WTC11 (cell line): Measurements from ENCODE around the gene GNS. TPM values are rescaled to one million over a fixed set of nuclear protein-coding genes. Genes with fewer than 3 reads are reported as not detected.

Experiments used
- ATAC-seq: fragments of 200-7000 bp; cut with Tn5 transposase; 2 replicates; pipeline ENCODE4 v1.10.0; 2021; ENCODE audit warnings: mild to moderate bottlenecking, moderate library complexity
- CTCF ChIA-PET: fragments of 300-600 bp; sonication (Branson Sonifier 250); formaldehyde crosslinking; loops from one replicate; lab custom pipeline; 2021; ENCODE audit warnings: antibody characterized with exemption; lab: Charles Lee
- POLR2A ChIA-PET: fragments of 350-600 bp; sonication (Branson Sonifier 250); formaldehyde crosslinking; loops from one replicate; lab custom pipeline; 2021; ENCODE audit warnings: antibody characterized with exemption; lab: Charles Lee
- DNase-seq: peaks from one replicate; pipeline ENCODE4 v3.0.0; 2021; ENCODE audit warnings: low spot score
- H3K27ac Mint-ChIP-seq: 2 replicates; pipeline ENCODE4 v1.8.0; 2021; ENCODE audit warnings: mixed read lengths
- H3K27me3 Mint-ChIP-seq: 2 replicates; pipeline ENCODE4 v1.8.0; 2021; ENCODE audit warnings: low read depth, mild to moderate bottlenecking, moderate library complexity, mixed read lengths
- H3K36me3 Mint-ChIP-seq: 2 replicates; pipeline ENCODE4 v1.8.0; 2021; ENCODE audit warnings: mixed read lengths
- H3K4me1 Mint-ChIP-seq: 2 replicates; pipeline ENCODE4 v1.8.0; 2022; ENCODE audit warnings: mixed read lengths
- H3K4me3 Mint-ChIP-seq: 2 replicates; pipeline ENCODE4 v1.8.0; 2021; ENCODE audit warnings: mild to moderate bottlenecking, moderate library complexity, mixed read lengths
- H3K9me3 Mint-ChIP-seq: 2 replicates; pipeline ENCODE4 v1.8.0; 2021; ENCODE audit warnings: mixed read lengths
- CREB1 ChIP-seq: sonication (generic); formaldehyde crosslinking; IDR thresholded peaks from 2 replicates; pipeline ENCODE4 v1.8.0; 2023; ENCODE audit warnings: mild to moderate bottlenecking, missing genetic modification reagents
- EMX1 ChIP-seq: fragments of 250-450 bp; sonication (Bioruptor Pico); IDR thresholded peaks from 2 replicates; pipeline ENCODE4 v1.8.0; 2021; ENCODE audit warnings: mild to moderate bottlenecking
- ESRRA ChIP-seq: sonication (generic); formaldehyde crosslinking; IDR thresholded peaks from 2 replicates; pipeline ENCODE4 v1.8.1; 2022; ENCODE audit warnings: mild to moderate bottlenecking, missing genetic modification reagents, borderline replicate concordance
- FOXJ3 ChIP-seq: sonication (generic); formaldehyde crosslinking; IDR thresholded peaks from 2 replicates; pipeline ENCODE4 v1.9.0; 2021; ENCODE audit warnings: missing genetic modification reagents, mild to moderate bottlenecking, borderline replicate concordance
- NR1H2 ChIP-seq: sonication (generic); formaldehyde crosslinking; IDR thresholded peaks from 2 replicates; pipeline ENCODE4 v1.9.0; 2021; ENCODE audit warnings: mild to moderate bottlenecking, moderate library complexity, missing genetic modification reagents
- NR3C1 ChIP-seq: sonication (generic); formaldehyde crosslinking; conservative IDR thresholded peaks from 2 replicates; pipeline ENCODE4 v1.8.1; 2023; ENCODE audit warnings: low read depth, mild to moderate bottlenecking, missing genetic modification reagents
- PRRX2 ChIP-seq: fragments of 250-450 bp; sonication (Bioruptor Pico); IDR thresholded peaks from 2 replicates; pipeline ENCODE4 v1.8.0; 2021; ENCODE audit warnings: mild to moderate bottlenecking
- SMAD3 ChIP-seq: sonication (generic); formaldehyde crosslinking; IDR thresholded peaks from 2 replicates; pipeline ENCODE4 v1.8.0; 2022; ENCODE audit warnings: missing genetic modification reagents, mild to moderate bottlenecking, borderline replicate concordance
- SP1 ChIP-seq: sonication (generic); formaldehyde crosslinking; conservative IDR thresholded peaks from 2 replicates; pipeline ENCODE4 v1.8.1; 2022; ENCODE audit warnings: missing genetic modification reagents
- ZNF416 ChIP-seq: fragments of 250-450 bp; sonication (Bioruptor Pico); IDR thresholded peaks from 2 replicates; pipeline ENCODE4 v1.9.0; 2021; ENCODE audit warnings: mild to moderate bottlenecking, inconsistent platforms
- total RNA-seq: library from RNA; stranded (reverse); gene quantifications from 3 replicates; pipeline ENCODE4 v1.2.3, GENCODE V29; 2021
- TF ChIP-seq, protein P1 (sequence below): sonication (generic); formaldehyde crosslinking; IDR thresholded peaks from 2 replicates; pipeline ENCODE4 v1.8.1; 2022; ENCODE audit warnings: mild to moderate bottlenecking, moderate library complexity, missing genetic modification reagents
- TF ChIP-seq, protein P2 (sequence below): sonication (generic); formaldehyde crosslinking; IDR thresholded peaks from 2 replicates; pipeline ENCODE4 v1.8.0; 2022; ENCODE audit warnings: mild to moderate bottlenecking, missing genetic modification reagents
- TF ChIP-seq, protein P3 (sequence below): sonication (generic); formaldehyde crosslinking; IDR thresholded peaks from 2 replicates; pipeline ENCODE4 v1.8.1; 2023; ENCODE audit warnings: mild to moderate bottlenecking, missing genetic modification reagents
- TF ChIP-seq, protein P4 (sequence below): sonication (generic); formaldehyde crosslinking; IDR thresholded peaks from 2 replicates; pipeline ENCODE4 v1.8.1; 2022; ENCODE audit warnings: low read depth, missing genetic modification reagents, borderline replicate concordance
- TF ChIP-seq, protein P5 (sequence below): sonication (generic); formaldehyde crosslinking; IDR thresholded peaks from 2 replicates; pipeline ENCODE4 v1.8.1; 2023; ENCODE audit warnings: mild to moderate bottlenecking, missing genetic modification reagents, borderline replicate concordance
- TF ChIP-seq, protein P6 (sequence below): fragments of 250-450 bp; sonication (Bioruptor Pico); IDR thresholded peaks from 2 replicates; pipeline ENCODE4 v1.9.0; 2021; ENCODE audit warnings: mild to moderate bottlenecking
- TF ChIP-seq, protein P7 (sequence below): fragments of 250-450 bp; sonication (Bioruptor Pico); IDR thresholded peaks from 2 replicates; pipeline ENCODE4 v1.9.0; 2021; ENCODE audit warnings: moderate library complexity, mild to moderate bottlenecking, inconsistent platforms, borderline replicate concordance
- TF ChIP-seq, protein P8 (sequence below): sonication (generic); formaldehyde crosslinking; IDR thresholded peaks from 2 replicates; pipeline ENCODE4 v1.8.0; 2023; ENCODE audit warnings: missing genetic modification reagents

Gene GNS
- total RNA-seq, 1 experiment from 2014 or later: 24.7 TPM

DNA sequence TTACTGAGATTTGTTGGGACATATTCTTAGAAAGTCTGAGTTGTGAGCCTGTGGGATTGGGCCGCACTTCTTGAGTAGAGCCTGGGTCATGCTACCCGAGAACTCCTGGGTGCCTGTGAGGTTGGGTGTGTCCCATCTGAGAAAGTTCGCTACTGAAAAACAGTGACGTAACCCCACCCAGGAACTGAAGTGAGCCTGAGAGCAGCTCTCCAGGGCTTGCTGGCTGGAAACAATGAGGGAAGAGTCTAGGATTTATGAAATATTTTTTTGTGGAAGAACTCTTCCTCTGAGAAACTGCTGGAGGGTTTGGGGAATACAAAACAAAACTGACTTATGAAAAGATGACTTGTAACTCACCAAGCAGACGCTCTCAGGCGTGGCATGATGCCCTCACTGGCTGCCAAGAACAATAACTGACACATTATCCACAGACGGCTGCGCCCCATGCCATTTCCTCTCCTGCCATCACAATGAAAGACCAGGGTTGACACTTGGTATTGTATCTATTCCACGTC, 79.7 kb downstream of the GNS start:
- Mint-ChIP-seq H3K27me3 (no peaks in the 10 kb centered on the region), H3K4me1 (peaks cover 62% of the 10 kb centered on the region), H3K27ac (peak overlapping the region; percentile 81), H3K4me3 (no peak overlapping the region), H3K36me3 (peaks cover 1% of the 10 kb centered on the region), H3K9me3 (no peaks in the 10 kb centered on the region)
- ChIA-PET CTCF (interaction anchor here (1.2 to 2.2 kb wide), 2 partner anchors 16 to 18 kb away, joined by 6 to 7 read pairs; no protein-coding TSS in a partner anchor), POLR2A (no interaction called here)
- DNase-seq: no peak
- TF ChIP-seq, protein P1, sequence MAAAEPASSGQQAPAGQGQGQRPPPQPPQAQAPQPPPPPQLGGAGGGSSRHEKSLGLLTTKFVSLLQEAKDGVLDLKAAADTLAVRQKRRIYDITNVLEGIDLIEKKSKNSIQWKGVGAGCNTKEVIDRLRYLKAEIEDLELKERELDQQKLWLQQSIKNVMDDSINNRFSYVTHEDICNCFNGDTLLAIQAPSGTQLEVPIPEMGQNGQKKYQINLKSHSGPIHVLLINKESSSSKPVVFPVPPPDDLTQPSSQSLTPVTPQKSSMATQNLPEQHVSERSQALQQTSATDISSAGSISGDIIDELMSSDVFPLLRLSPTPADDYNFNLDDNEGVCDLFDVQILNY (CRISPR knock-in tag): no peak
- TF ChIP-seq, protein P2, sequence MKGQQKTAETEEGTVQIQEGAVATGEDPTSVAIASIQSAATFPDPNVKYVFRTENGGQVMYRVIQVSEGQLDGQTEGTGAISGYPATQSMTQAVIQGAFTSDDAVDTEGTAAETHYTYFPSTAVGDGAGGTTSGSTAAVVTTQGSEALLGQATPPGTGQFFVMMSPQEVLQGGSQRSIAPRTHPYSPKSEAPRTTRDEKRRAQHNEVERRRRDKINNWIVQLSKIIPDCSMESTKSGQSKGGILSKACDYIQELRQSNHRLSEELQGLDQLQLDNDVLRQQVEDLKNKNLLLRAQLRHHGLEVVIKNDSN (CRISPR knock-in tag): no peak
- TF ChIP-seq, protein P3, sequence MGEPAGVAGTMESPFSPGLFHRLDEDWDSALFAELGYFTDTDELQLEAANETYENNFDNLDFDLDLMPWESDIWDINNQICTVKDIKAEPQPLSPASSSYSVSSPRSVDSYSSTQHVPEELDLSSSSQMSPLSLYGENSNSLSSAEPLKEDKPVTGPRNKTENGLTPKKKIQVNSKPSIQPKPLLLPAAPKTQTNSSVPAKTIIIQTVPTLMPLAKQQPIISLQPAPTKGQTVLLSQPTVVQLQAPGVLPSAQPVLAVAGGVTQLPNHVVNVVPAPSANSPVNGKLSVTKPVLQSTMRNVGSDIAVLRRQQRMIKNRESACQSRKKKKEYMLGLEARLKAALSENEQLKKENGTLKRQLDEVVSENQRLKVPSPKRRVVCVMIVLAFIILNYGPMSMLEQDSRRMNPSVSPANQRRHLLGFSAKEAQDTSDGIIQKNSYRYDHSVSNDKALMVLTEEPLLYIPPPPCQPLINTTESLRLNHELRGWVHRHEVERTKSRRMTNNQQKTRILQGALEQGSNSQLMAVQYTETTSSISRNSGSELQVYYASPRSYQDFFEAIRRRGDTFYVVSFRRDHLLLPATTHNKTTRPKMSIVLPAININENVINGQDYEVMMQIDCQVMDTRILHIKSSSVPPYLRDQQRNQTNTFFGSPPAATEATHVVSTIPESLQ (CRISPR knock-in tag): no peak
- no peak for TF ChIP-seq PRRX2 (CRISPR knock-in tag)
- TF ChIP-seq, protein P4, sequence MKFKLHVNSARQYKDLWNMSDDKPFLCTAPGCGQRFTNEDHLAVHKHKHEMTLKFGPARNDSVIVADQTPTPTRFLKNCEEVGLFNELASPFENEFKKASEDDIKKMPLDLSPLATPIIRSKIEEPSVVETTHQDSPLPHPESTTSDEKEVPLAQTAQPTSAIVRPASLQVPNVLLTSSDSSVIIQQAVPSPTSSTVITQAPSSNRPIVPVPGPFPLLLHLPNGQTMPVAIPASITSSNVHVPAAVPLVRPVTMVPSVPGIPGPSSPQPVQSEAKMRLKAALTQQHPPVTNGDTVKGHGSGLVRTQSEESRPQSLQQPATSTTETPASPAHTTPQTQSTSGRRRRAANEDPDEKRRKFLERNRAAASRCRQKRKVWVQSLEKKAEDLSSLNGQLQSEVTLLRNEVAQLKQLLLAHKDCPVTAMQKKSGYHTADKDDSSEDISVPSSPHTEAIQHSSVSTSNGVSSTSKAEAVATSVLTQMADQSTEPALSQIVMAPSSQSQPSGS (CRISPR knock-in tag): no peak
- TF ChIP-seq, protein P5, sequence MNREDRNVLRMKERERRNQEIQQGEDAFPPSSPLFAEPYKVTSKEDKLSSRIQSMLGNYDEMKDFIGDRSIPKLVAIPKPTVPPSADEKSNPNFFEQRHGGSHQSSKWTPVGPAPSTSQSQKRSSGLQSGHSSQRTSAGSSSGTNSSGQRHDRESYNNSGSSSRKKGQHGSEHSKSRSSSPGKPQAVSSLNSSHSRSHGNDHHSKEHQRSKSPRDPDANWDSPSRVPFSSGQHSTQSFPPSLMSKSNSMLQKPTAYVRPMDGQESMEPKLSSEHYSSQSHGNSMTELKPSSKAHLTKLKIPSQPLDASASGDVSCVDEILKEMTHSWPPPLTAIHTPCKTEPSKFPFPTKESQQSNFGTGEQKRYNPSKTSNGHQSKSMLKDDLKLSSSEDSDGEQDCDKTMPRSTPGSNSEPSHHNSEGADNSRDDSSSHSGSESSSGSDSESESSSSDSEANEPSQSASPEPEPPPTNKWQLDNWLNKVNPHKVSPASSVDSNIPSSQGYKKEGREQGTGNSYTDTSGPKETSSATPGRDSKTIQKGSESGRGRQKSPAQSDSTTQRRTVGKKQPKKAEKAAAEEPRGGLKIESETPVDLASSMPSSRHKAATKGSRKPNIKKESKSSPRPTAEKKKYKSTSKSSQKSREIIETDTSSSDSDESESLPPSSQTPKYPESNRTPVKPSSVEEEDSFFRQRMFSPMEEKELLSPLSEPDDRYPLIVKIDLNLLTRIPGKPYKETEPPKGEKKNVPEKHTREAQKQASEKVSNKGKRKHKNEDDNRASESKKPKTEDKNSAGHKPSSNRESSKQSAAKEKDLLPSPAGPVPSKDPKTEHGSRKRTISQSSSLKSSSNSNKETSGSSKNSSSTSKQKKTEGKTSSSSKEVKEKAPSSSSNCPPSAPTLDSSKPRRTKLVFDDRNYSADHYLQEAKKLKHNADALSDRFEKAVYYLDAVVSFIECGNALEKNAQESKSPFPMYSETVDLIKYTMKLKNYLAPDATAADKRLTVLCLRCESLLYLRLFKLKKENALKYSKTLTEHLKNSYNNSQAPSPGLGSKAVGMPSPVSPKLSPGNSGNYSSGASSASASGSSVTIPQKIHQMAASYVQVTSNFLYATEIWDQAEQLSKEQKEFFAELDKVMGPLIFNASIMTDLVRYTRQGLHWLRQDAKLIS (CRISPR knock-in tag): no peak
- TF ChIP-seq ZNF416 (CRISPR knock-in tag): no peak
- no peak for TF ChIP-seq FOXJ3 (CRISPR knock-in tag)
- TF ChIP-seq CREB1 (CRISPR knock-in tag): no peak
- TF ChIP-seq SP1 (CRISPR knock-in tag): no peak
- TF ChIP-seq, protein P6, sequence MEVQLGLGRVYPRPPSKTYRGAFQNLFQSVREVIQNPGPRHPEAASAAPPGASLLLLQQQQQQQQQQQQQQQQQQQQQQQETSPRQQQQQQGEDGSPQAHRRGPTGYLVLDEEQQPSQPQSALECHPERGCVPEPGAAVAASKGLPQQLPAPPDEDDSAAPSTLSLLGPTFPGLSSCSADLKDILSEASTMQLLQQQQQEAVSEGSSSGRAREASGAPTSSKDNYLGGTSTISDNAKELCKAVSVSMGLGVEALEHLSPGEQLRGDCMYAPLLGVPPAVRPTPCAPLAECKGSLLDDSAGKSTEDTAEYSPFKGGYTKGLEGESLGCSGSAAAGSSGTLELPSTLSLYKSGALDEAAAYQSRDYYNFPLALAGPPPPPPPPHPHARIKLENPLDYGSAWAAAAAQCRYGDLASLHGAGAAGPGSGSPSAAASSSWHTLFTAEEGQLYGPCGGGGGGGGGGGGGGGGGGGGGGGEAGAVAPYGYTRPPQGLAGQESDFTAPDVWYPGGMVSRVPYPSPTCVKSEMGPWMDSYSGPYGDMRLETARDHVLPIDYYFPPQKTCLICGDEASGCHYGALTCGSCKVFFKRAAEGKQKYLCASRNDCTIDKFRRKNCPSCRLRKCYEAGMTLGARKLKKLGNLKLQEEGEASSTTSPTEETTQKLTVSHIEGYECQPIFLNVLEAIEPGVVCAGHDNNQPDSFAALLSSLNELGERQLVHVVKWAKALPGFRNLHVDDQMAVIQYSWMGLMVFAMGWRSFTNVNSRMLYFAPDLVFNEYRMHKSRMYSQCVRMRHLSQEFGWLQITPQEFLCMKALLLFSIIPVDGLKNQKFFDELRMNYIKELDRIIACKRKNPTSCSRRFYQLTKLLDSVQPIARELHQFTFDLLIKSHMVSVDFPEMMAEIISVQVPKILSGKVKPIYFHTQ (CRISPR knock-in tag): no peak
- TF ChIP-seq NR1H2: no peak
- TF ChIP-seq, protein P7, sequence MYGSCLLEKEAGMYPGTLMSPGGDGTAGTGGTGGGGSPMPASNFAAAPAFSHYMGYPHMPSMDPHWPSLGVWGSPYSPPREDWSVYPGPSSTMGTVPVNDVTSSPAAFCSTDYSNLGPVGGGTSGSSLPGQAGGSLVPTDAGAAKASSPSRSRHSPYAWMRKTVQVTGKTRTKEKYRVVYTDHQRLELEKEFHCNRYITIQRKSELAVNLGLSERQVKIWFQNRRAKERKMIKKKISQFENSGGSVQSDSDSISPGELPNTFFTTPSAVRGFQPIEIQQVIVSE (CRISPR knock-in tag): no peak
- TF ChIP-seq NR3C1: no peak
- TF ChIP-seq, protein P8, sequence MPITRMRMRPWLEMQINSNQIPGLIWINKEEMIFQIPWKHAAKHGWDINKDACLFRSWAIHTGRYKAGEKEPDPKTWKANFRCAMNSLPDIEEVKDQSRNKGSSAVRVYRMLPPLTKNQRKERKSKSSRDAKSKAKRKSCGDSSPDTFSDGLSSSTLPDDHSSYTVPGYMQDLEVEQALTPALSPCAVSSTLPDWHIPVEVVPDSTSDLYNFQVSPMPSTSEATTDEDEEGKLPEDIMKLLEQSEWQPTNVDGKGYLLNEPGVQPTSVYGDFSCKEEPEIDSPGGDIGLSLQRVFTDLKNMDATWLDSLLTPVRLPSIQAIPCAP (CRISPR knock-in tag): no peak
- no peak for TF ChIP-seq SMAD3
- no peak for TF ChIP-seq EMX1
- TF ChIP-seq ESRRA (CRISPR knock-in tag): no peak
- no peak for ATAC-seq
